GM19025 (cell line): ENCODE results near the gene COG3.
A peak's percentile ranks its signal among the peaks of the same experiment; 100 is the strongest.
"Not testable (repeated sequence)": the region's sequence is repeated elsewhere in the genome, so short reads cannot be mapped to it uniquely, and the experiment has no call there.

Experiments used
- ATAC-seq: cut with Tn5 transposase; IDR thresholded peaks from one replicate; pipeline ENCODE4 v1.9.1; 2021; ENCODE audit warnings: mild to moderate bottlenecking, low read depth, moderate library complexity; ENCODE audit not compliant: unreplicated experiment

The COG3 gene

GRCh38 chr13:45464687-45465453 is at the start of gene COG3:
COG3 (plus strand) TSS chr13:45464939; CDS start chr13:45465037, 98 bp downstream.
- ATAC-seq = peak; percentile 96

- ATAC-seq = no peak
These were observed 49.6 kb upstream of the COG3 start for GRCh38 chr13:45415112-45415511.

GRCh38 chr13:45416516-45417128 is 48.1 kb upstream of the COG3 start:
- no peak for ATAC-seq

GRCh38 chr13:45417790-45418534 is 46.8 kb upstream of the COG3 start, which contains the start of gene SLC25A30:
SLC25A30 (minus strand) TSS chr13:45418373; CDS start chr13:45411425, 6,948 bp downstream.
- ATAC-seq = peak; percentile 92

GRCh38 chr13:45419389-45419788 is 45.4 kb upstream of the COG3 start:
- ATAC-seq = not testable (repeated sequence)

- no peak for ATAC-seq
These were observed 44.8 kb upstream of the COG3 start for GRCh38 chr13:45419945-45420344.

GRCh38 chr13:45422731-45423292 is 41.9 kb upstream of the COG3 start:
- no peak for ATAC-seq

- ATAC-seq = not testable (repeated sequence)
These were observed 38.5 kb upstream of the COG3 start for GRCh38 chr13:45426056-45426841.

- no peak for ATAC-seq
These were observed 31.9 kb upstream of the COG3 start for GRCh38 chr13:45432737-45433380.

GRCh38 chr13:45433381-45433790 is 31.4 kb upstream of the COG3 start:
- no peak for ATAC-seq

GRCh38 chr13:45434556-45435371 is 30.0 kb upstream of the COG3 start:
- ATAC-seq = no peak

GRCh38 chr13:45436332-45436731 is 28.4 kb upstream of the COG3 start:
- ATAC-seq = no peak

GRCh38 chr13:45436953-45437352 is 27.8 kb upstream of the COG3 start:
- ATAC-seq = no peak

- ATAC-seq = no peak
These were observed 26.8 kb upstream of the COG3 start for GRCh38 chr13:45437947-45438346.

- ATAC-seq = no peak
These were observed 25.7 kb upstream of the COG3 start for GRCh38 chr13:45439008-45439407.

GRCh38 chr13:45439781-45440462 is 24.8 kb upstream of the COG3 start:
- no peak for ATAC-seq

- ATAC-seq = no peak
These were observed 23.1 kb upstream of the COG3 start for GRCh38 chr13:45441633-45442032.

GRCh38 chr13:45445053-45445452 is 19.7 kb upstream of the COG3 start:
- ATAC-seq = no peak
